Cardiac muscle cell (in vitro differentiated cells and primary cell): ENCODE measurements around the gene IL17D. TPM values are rescaled to one million over a fixed set of nuclear protein-coding genes. Genes with fewer than 3 reads are reported as not detected.
A peak's percentile ranks its signal among the peaks of the same experiment; 100 is the strongest.

Source experiments
- DNase-seq, 2 donors: peaks; one replicate each; pipeline versions ENCODE4 v3.0.0 to v3.0.0-alpha.2; 2010 to 2017; ENCODE audit warnings: low read depth in 1 of 2, low spot score in 1 of 2
- H3K27ac ChIP-seq: fragments of 200-600 bp; sonication (generic); 2 replicates; pipeline ENCODE4 v1.5.1; 2016
- H3K27me3 ChIP-seq: fragments of 200-600 bp; sonication (generic); 2 replicates; pipeline ENCODE4 v1.6.0; 2016; ENCODE audit warnings: control low read depth
- H3K36me3 ChIP-seq: fragments of 200-600 bp; sonication (generic); 2 replicates; pipeline ENCODE4 v1.5.1; 2016; ENCODE audit warnings: control low read depth
- H3K4me1 ChIP-seq: fragments of 200-600 bp; sonication (generic); 2 replicates; pipeline ENCODE4 v1.8.1; 2017; ENCODE audit warnings: low read depth, mild to moderate bottlenecking, mixed run types
- H3K4me3 ChIP-seq: fragments of 200-600 bp; sonication (generic); 2 replicates; pipeline ENCODE4 v1.5.1; 2016; ENCODE audit warnings: mild to moderate bottlenecking
- H3K9me3 ChIP-seq: fragments of 200-600 bp; sonication (generic); 2 replicates; pipeline ENCODE4 v1.5.1; 2017; ENCODE audit warnings: low read depth, mild to moderate bottlenecking, control low read depth
- polyA plus RNA-seq: library from polyadenylated mRNA; unstranded; fragments of >200 nt; fragmentation: Nextera tagmentation; extraction: Ambion mirVana; gene quantifications from 2 replicates; pipeline ENCODE4 v1.2.1, GENCODE V29; 2016
- total RNA-seq: library from RNA; depleted of rRNA; stranded (reverse); fragments of >200 nt; gene quantifications from 2 replicates; pipeline ENCODE4 v1.2.3, GENCODE V29; 2016
- TF ChIP-seq, protein P1 (sequence below): IDR thresholded peaks from 2 replicates; pipeline ENCODE4 v1.5.1; 2012; ENCODE audit warnings: low read depth, mild to moderate bottlenecking, low read length

Gene IL17D, protein sequence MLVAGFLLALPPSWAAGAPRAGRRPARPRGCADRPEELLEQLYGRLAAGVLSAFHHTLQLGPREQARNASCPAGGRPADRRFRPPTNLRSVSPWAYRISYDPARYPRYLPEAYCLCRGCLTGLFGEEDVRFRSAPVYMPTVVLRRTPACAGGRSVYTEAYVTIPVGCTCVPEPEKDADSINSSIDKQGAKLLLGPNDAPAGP
- total RNA-seq, result 28.5 and 30.4 TPM in 2 replicates
- 118 and 147 TPM in 2 replicates for polyA plus RNA-seq

DNA sequence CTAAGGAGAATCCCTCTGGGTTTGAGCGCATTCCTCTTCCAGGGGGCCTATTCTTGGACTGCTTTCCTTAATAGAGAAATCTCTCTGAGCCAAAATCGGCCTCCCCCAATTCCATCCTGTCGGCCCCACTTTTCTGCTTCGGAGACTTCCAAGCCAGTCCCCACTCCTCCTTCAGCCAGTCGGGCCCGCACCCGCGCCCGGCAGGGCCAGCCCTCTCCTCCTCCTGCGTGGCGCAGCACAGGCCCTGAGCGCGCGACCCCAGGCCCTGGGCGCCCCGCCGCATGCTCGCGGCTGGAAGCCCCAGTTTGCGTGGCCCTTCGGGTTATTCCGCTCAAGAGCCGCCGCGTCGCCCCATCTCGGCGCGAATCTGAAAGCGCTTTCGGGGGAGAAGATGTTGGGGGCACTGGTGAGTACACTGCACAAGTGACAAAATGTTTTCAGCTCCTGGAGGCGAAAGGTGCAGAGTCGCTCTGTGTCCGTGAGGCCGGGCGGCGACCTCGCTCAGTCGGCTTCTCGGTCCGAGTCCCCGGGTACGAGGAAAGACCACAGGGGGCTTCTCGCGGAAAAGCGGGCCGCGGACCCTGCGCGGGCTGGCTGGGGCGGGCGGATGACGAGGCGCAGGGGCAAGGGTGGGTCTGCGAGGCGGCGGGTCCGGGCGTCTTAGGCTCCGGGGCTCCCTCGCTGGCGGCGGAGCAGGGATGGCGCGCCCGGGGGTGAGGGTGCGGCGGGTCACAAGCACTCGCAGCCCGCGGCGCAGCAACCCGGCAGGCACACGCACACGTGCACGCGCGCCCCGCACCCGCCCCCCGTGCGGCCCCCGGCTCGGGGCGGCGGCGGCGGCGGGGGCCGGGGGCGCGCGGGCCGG is at the start of gene IL17D:
IL17D (plus strand) TSS at position 785 of the 865 bp plus-strand sequence. CDS start 303 bp downstream, outside the sequence.
- peaks cover 12% of the 10 kb centered on the region for H3K4me1 ChIP-seq
- no peaks in the 10 kb centered on the region for H3K36me3 ChIP-seq
- H3K27me3 ChIP-seq, result peaks cover 6% of the 10 kb centered on the region
- H3K9me3 ChIP-seq, result no peaks in the 10 kb centered on the region
- TF ChIP-seq, protein P1, sequence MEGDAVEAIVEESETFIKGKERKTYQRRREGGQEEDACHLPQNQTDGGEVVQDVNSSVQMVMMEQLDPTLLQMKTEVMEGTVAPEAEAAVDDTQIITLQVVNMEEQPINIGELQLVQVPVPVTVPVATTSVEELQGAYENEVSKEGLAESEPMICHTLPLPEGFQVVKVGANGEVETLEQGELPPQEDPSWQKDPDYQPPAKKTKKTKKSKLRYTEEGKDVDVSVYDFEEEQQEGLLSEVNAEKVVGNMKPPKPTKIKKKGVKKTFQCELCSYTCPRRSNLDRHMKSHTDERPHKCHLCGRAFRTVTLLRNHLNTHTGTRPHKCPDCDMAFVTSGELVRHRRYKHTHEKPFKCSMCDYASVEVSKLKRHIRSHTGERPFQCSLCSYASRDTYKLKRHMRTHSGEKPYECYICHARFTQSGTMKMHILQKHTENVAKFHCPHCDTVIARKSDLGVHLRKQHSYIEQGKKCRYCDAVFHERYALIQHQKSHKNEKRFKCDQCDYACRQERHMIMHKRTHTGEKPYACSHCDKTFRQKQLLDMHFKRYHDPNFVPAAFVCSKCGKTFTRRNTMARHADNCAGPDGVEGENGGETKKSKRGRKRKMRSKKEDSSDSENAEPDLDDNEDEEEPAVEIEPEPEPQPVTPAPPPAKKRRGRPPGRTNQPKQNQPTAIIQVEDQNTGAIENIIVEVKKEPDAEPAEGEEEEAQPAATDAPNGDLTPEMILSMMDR, result no peak
- DNase-seq, result peak; percentile 18 to 56
- no peak within 1 kb of the TSS for H3K27ac ChIP-seq
- H3K4me3 ChIP-seq, result peak within 1 kb of the TSS; percentile 42

DNA sequence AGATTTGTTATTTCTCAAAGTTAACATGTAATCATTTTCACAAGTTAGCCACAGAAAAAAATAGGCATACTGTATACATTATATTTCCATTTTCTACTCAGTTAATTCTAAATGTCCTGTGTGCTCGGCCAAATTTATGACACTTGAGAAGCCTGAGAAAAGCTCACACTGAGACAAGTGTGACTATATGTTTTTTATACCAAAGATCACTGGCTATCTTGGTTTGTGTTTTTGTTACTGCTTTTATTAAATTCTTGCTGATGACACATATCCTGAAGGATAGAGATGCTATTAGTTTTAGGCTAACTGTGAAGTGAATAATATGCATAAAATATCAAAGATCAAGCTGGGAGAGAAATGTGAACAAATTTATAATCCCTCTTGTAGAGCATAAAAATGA is 49.3 kb upstream of the IL17D start:
- no peak overlapping the region for H3K27ac ChIP-seq

DNA sequence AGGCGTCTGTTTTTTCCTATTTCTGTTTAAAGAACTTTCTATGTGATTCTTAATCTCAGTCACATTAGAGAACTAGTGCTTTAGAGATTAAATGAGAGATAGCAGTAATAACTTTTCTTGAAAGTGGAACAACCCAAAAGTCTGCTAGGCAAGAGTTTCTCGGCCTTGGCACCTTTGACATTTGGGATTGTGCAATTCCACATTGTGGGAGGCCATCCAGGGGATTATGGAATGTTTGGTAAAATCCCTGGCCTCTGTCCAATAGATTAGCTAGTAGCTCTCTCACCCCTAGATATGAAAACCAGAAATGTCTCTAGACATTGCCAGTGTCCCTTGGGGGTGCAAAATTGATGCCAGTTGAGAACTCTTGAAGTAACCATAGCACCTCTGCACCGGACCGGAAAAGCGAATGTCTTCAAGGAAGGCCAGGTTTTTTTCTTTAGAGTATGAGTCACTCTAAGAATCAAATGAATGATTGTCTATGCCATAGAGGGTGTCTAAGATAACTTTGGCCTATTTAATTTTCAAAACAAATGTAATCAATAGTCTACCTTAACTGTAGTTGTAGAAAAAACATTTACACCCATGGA is 45.0 kb upstream of the IL17D start:
- Histone ChIP-seq H3K4me3 (no peak overlapping the region), H3K27me3 (no peaks in the 10 kb centered on the region), H3K27ac (no peak overlapping the region), H3K9me3 (no peaks in the 10 kb centered on the region), H3K36me3 (peaks cover 9% of the 10 kb centered on the region), H3K4me1 (no peaks in the 10 kb centered on the region)
- TF ChIP-seq, protein P1, result no peak
- DNase-seq, result peak in 1 of 2 donors; percentile 44

More for the DNA sequence above, 49.3 kb upstream of the IL17D start:
- Histone ChIP-seq H3K4me3 (no peak overlapping the region), H3K27me3 (no peaks in the 10 kb centered on the region), H3K9me3 (no peaks in the 10 kb centered on the region), H3K4me1 (no peaks in the 10 kb centered on the region), H3K36me3 (peaks cover 9% of the 10 kb centered on the region)
- TF ChIP-seq, protein P1, result no peak
- peak in 1 of 2 donors; percentile 8 for DNase-seq

DNA sequence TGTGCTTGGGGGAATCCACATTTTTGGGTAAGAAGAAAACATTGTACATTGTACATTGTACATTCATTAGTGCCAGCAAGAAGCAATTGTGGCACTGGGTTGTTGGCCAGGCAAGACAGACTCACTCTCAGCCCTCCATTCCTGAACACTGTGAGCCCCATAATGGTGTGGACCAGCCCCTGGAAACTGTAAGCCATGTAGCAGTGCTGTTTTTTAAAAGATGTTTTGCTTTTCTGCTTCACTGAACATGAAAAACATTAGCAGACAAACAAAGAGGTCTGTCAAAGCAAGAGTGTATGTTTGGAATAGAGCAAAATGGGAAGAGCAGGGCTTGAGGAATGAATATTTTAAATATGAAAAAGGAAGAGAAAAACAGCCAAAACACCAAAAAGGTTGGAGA is 39.1 kb upstream of the IL17D start:
- peaks cover 12% of the 10 kb centered on the region for H3K4me1 ChIP-seq
- no peaks in the 10 kb centered on the region for H3K27me3 ChIP-seq
- TF ChIP-seq, protein P1, result no peak
- DNase-seq, result no peak
- H3K9me3 ChIP-seq, result no peaks in the 10 kb centered on the region
- no peak overlapping the region for H3K4me3 ChIP-seq
- H3K36me3 ChIP-seq, result peaks cover 4% of the 10 kb centered on the region
- no peak overlapping the region for H3K27ac ChIP-seq

DNA sequence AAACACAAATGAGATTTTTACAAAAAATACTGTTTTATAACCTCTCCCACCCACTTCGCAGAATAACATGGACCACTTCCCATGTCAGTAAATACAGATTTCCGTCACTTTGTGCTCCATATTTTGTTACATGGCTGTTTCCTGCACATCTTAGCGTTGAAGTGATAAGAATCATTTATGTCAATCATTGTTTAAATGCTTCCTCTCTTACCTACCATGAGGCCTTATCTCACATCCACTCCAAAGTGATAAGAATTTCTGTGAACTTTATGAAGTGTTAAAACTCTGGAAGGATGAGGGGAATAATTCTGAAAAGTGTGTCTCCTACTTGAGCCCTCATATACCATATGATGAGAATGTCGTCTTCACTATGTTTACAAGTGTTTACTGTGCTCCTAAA is 36.6 kb upstream of the IL17D start:
- no peak overlapping the region for H3K27ac ChIP-seq
- H3K36me3 ChIP-seq, result peaks cover 4% of the 10 kb centered on the region
- H3K9me3 ChIP-seq, result no peaks in the 10 kb centered on the region
- H3K27me3 ChIP-seq, result no peaks in the 10 kb centered on the region
- no peak for DNase-seq
- H3K4me3 ChIP-seq, result no peak overlapping the region
- TF ChIP-seq, protein P1, result no peak
- H3K4me1 ChIP-seq, result peaks cover 12% of the 10 kb centered on the region
